GM18951 (cell line): Measurements from ENCODE around the gene MAD1L1.
"Not testable (repeated sequence)": the region's sequence is repeated elsewhere in the genome, so short reads cannot be mapped to it uniquely, and the experiment has no call there.

Experiments used
- POLR2A ChIP-seq: IDR thresholded peaks from 4 replicates; pipeline ENCODE4 v1.6.1; 2011; ENCODE audit warnings: mild to moderate bottlenecking; ENCODE audit not compliant: insufficient read length, insufficient read depth; ENCODE audit errors: extremely low read depth
- in situ Hi-C: fragments of 300-500 bp; cut with MboI; formaldehyde crosslinking; loops from one replicate; pipeline ENCODE4 v1.12.0; 2022; ENCODE audit warnings: low sequenced_read_pairs, mixed read lengths, inconsistent platforms; ENCODE audit not compliant: unreplicated experiment

The MAD1L1 gene

GRCh38 chr7:1933066-1933750, 299.5 kb downstream of the MAD1L1 start:
- in situ Hi-C loops: no loop called here
- TF ChIP-seq POLR2A: no peak

GRCh38 chr7:1931951-1932270, 300.8 kb downstream of the MAD1L1 start:
- in situ Hi-C loops: no loop called here
- no peak for TF ChIP-seq POLR2A

DNA sequence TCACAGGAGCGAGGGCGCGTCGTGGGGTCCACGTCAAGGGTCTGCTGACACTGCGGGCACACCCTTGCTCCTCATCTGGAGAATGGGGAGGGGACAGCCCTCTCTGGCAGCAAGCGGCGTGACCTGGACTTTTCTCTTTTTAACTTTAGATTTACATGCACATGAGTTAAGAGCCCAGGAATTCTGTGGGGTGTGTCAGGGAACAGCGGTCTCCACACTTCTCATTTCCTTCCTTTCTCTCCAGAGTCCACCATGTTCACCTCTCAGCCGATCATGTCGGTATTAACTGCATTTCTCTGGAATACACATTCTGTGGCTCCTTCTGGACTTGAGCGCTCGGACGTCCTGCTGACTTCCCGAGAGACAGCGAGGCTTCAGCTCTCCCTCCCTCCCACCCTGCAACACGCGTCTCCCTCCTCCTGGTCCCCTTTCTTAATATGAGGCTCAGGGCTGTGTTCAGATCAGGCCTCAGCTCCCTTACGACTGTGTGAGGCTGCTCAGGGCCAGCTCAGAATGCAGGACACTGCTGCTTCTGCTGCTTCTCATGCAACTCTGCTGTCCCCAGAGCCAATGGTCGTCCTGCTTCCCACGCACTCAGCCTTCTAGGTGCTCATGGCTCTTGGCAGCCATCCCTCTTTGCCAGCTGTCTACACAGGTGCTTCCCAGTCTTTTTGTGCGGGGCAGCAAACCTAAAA, 301.3 kb downstream of the MAD1L1 start:
- in situ Hi-C loops: no loop called here
- TF ChIP-seq POLR2A: no peak

- in situ Hi-C loops: no loop called here
- TF ChIP-seq POLR2A: no peak
Observed at GRCh38 chr7:1930381-1931065, 302.2 kb downstream of the MAD1L1 start.

GRCh38 chr7:1929349-1929925, 303.3 kb downstream of the MAD1L1 start:
- in situ Hi-C loops: not testable (repeated sequence)

DNA sequence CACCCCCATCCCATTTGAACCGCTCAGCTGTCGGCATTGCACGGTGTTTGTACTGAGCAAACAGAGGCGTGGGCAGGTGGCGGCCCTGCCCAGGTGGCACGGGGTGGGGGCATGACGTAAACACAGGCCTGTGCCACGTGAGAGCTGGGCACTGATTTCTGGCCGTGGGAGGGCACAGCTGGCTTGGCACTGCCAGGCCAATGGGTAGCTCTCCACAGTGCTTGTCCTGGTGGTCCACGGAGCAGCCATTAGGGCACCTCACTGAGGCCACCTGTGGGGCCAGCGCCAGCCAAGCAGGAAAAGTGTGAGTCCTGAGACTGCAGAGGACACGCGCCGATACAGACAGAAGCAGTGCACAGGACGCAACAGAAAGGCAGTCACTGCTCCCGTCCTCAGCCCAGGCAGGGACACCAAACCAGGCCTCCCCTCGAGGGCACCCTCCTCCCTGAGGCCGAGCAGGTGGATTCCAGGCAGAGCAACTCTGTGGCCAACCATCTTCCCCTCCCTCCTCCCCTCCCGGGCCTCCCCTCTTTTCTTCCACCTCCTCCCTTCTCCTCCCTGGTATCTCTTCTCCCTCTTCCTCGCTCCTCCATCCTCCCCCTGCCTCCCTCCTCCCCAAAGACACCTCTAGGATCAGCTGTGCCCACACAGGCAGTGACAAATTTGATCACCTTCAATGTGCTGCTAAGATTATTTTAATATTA, 303.9 kb downstream of the MAD1L1 start:
- no peak for TF ChIP-seq POLR2A
- in situ Hi-C loops: no loop called here

DNA sequence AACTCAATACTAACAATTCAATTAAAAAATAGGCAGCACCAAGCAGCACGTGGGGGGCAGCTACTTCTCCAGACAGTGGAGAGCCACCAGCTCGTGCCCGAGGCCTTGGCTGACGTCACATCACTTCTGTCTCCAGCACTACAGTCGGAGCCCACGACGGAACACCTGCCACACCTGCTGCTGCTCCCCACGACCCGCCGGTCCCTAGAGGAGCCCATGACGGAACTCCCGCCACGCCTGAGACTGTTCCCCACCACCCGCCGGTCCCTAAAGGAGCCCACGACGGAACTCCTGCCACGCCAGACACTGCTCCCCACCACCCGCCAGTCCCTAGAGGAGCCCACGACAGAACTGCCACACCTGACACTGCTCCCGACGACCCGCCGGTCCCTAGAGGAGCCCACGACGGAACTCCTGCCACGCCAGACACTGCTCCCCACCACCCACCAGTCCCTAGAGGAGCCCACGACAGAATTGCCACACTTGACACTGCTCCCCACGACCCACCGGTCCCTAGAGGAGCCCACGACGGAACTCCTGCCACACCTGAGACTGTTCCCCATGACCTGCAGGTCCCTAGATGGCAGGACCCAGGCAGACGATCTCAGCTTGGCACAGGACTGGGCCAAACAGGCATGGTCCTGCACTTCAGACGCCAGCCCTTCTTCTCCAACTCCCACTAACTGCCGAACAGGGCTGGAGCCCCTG, 304.7 kb downstream of the MAD1L1 start:
- TF ChIP-seq POLR2A: no peak
- in situ Hi-C loops: no loop called here

DNA sequence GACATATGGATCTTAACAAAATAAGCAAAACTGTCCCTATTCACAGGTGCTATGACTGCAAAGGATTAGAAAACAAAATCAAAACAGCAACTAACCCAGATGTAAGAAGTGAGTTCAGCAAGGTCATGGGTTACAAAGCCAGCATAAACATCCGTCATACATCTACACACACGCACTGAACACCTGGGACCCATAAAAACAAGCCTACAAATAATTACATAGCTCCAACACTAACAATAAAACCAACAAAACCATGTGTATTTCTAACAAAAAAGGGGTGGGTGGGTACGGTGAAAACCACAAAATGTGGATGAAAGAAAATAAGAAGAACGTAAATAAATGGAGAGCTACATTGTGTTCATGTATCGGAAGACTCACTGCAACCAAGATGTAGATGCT, 305.8 kb downstream of the MAD1L1 start:
- no peak for TF ChIP-seq POLR2A
- in situ Hi-C loops: no loop called here

- no peak for TF ChIP-seq POLR2A
- in situ Hi-C loops: no loop called here
Observed at GRCh38 chr7:1925973-1926907, 306.5 kb downstream of the MAD1L1 start.

DNA sequence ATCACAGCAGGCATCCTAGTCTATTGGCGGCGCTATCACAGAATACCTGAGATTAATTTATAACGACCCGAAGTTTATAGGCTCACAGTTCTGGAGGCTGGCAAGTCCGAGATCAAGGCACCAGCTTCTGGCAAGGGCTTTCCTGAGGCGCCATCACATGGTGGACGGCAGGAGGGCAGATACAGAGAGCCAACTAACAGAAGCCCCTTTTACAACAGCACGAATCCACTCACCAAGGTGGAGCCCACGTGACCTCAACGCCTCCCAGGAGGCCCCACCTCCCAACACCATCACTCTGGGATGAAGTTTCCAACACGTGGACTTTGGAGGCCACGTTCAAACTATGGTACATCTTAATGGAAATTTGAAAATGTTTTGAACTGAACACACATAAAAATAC, 307.4 kb downstream of the MAD1L1 start:
- TF ChIP-seq POLR2A: no peak
- in situ Hi-C loops: no loop called here

- in situ Hi-C loops: no loop called here
- TF ChIP-seq POLR2A: no peak
Observed at GRCh38 chr7:1924258-1924817, 308.4 kb downstream of the MAD1L1 start.

GRCh38 chr7:1923409-1924257, 309.1 kb downstream of the MAD1L1 start:
- in situ Hi-C loops: no loop called here
- no peak for TF ChIP-seq POLR2A
